Fibroblast of lung (primary cell): ENCODE results near the gene KDM5B.

Source experiments
- CTCF ChIP-seq, 2 donors: IDR thresholded peaks in 1 of 2; conservative IDR thresholded peaks in 1 of 2; 1 replicate in 1 of 2; 2 replicates in 1 of 2; pipeline ENCODE4 v1.5.1; 2011 to 2012; ENCODE audit warnings: low read length in 2 of 2, control low read depth in 1 of 2, inconsistent platforms in 1 of 2, low read depth in 1 of 2, mild to moderate bottlenecking in 1 of 2
- EZH2 ChIP-seq: IDR thresholded peaks from 2 replicates; pipeline ENCODE4 v1.5.1; 2012; ENCODE audit warnings: low read length, control low read depth, mild to moderate bottlenecking; ENCODE audit errors: missing control alignments

GRCh38 chr1:202728951-202729350 lies 79.3 kb downstream of the KDM5B start:
- TF ChIP-seq CTCF (conservative IDR thresholded peaks at IDR 0.05 in 1 of 2, IDR thresholded peaks at IDR 0.05 in 1 of 2; ENCODE audit: low read depth in 1 of 2, low read length in 2 of 2) (no peak), EZH2 (no peak)
